ENCODE data around the gene SMYD3. TPM values are rescaled to one million over a fixed set of nuclear protein-coding genes. Genes with fewer than 3 reads are reported as not detected.

The SMYD3 gene
- total and polyA plus RNA-seq, 2 of the 13 experiments (the other 11 are each of a cell fraction or from before 2014, with no cell fraction given) = 27.7 to 35.8 TPM

DNA sequence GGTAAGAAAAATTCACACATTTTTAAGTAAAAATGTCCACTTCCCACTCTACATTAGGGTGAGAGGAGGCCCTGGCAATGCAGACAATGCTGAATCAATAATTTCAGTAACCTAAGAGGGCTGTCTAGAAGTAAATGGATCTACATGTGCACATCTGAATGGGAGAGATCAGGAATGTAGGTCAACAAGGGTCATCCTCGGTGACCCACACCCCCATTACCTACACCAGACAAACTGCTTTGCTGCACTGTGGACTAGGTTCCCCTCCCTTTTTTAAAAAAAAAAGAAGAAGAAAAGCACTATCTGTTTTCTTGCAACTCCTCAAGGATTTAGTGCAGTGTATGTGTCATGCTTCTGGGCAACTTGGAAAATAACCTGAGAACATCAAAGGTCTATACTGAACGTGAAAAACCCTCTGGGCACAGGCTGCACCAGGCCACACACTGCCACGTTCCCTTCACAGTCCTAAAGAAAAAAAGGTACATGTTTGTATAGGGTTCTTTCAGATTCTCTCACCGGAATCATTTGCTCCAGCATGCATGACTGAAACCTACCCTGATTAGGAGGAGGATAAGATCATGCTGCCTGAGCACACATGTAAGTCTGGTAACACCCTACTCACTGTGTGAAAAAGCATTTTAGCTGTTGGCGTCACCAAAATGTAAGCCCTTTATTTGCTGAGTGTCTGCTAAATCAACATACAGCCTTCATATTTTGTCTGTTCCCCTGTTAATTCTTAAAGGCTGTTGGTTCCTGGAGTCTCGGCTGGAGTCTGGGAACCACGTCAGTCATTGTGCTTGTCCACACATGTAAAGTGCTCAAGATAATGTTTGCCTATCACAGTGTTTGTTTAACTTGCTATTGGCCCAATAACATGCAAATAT lies 341.0 kb downstream of the SMYD3 start:
- ChIA-PET POLR2A (interaction anchor here (0.6 kb wide), 1 partner anchor 10 kb away, joined by 3 read pairs; no protein-coding TSS in a partner anchor), CTCF (ENCODE audit: low intra/inter-chr PET ratio, low total read pairs) (no interaction called here)
- TF ChIP-seq, protein P1, sequence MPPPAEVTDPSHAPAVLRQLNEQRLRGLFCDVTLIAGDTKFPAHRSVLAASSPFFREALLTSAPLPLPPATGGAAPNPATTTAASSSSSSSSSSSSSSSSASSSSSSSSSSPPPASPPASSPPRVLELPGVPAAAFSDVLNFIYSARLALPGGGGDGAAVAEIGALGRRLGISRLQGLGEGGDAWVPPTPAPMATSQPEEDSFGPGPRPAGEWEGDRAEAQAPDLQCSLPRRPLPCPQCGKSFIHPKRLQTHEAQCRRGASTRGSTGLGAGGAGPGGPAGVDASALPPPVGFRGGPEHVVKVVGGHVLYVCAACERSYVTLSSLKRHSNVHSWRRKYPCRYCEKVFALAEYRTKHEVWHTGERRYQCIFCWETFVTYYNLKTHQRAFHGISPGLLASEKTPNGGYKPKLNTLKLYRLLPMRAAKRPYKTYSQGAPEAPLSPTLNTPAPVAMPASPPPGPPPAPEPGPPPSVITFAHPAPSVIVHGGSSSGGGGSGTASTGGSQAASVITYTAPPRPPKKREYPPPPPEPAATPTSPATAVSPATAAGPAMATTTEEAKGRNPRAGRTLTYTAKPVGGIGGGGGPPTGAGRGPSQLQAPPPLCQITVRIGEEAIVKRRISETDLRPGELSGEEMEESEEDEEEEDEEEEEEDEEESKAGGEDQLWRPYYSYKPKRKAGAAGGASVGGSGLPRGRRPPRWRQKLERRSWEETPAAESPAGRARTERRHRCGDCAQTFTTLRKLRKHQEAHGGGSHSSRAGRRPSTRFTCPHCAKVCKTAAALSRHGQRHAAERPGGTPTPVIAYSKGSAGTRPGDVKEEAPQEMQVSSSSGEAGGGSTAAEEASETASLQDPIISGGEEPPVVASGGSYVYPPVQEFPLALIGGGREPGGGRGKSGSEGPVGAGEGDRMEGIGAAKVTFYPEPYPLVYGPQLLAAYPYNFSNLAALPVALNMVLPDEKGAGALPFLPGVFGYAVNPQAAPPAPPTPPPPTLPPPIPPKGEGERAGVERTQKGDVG (CRISPR knock-in tag; IDR thresholded peaks at IDR 0.05; ENCODE audit: borderline replicate concordance) = no peak
- intact Hi-C loops (cut with micrococcal nuclease; ENCODE audit: unreplicated experiment) = no loop called here
- Histone ChIP-seq H2AFZ (ENCODE audit: low read length) (no peak overlapping the region), H3K79me2 (ENCODE audit: insufficient read depth, low read length) (no peaks in the 10 kb centered on the region), H3K4me2 (ENCODE audit: low read depth, low read length) (no peak overlapping the region), H3K9ac (ENCODE audit: insufficient read depth, low read depth, low read length) (no peak overlapping the region), H4K20me1 (ENCODE audit: insufficient read depth, low read length) (no peaks in the 10 kb centered on the region; the same call in 1 of the 2 replicates), H3K4me3 (replicated peaks in 1 of 3; ENCODE audit: insufficient read depth in 1 of 3, low read depth in 2 of 3, low read length in 3 of 3) (no peak overlapping the region), H3K9me3 (ENCODE audit: low read length) (no peaks in the 10 kb centered on the region), H3K27ac (ENCODE audit: extremely low read length, insufficient read depth, low read length) (no peak overlapping the region), H3K4me1 (ENCODE audit: insufficient read depth, low read length) (peaks cover 28% of the 10 kb centered on the region), H3K36me3 (replicated peaks in 1 of 2; ENCODE audit: control insufficient read depth in 1 of 2, insufficient read depth in 2 of 2, low read length in 2 of 2) (no peaks in the 10 kb centered on the region), H3K27me3 (ENCODE audit: control insufficient read depth in 1 of 2, insufficient read depth in 2 of 2, low read length in 2 of 2) (no peaks in the 10 kb centered on the region)
- DNase-seq (ENCODE audit: low spot score) (peak; percentile 41), ATAC-seq (peak; percentile 70), FAIRE-seq (no peak)
- in situ Hi-C loops (cut with HindIII; ENCODE audit: extremely low pct_ligation_motif_present, low pct_unique_long_range_greater_than_20kb) = no loop called here
- WGBS (ENCODE audit: low lambda C conversion rate) = 64% methylated on average over 7 of the region's 7 CpGs
- BruUV-seq (replicated peaks) = no TSS peak

DNA sequence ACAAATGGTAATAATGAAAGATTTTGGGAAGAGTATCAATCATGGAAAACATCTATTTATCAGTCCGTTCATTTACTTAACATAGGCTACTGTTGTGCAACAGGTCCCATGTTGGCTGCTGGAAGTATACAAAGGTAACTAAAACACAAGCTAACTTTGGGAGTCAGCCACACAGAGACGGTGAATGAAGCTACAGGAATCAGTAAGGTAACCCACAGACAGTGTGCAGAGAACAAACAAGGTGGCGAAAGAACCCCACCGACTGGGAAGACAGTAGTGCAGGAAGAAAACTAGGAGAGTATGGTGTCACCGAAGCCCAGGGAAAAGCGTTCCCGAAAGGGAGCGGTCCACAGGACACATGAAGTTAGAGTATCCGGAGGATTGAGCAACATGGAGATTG lies 342.3 kb downstream of the SMYD3 start:
- BruUV-seq (replicated peaks) = no TSS peak
- ChIA-PET POLR2A (no interaction called here), CTCF (ENCODE audit: low intra/inter-chr PET ratio, low total read pairs) (no interaction called here)
- 97% methylated on average over 9 of the region's 9 CpGs for WGBS (ENCODE audit: low lambda C conversion rate)
- H3K4me1 ChIP-seq (ENCODE audit: insufficient read depth, low read length) = peaks cover 29% of the 10 kb centered on the region
- in situ Hi-C loops (cut with HindIII; ENCODE audit: extremely low pct_ligation_motif_present, low pct_unique_long_range_greater_than_20kb) = no loop called here
- no peaks in the 10 kb centered on the region; the same call in 1 of the 2 replicates for H4K20me1 ChIP-seq (ENCODE audit: insufficient read depth, low read length)
- TF ChIP-seq CEBPB (IDR thresholded peaks at IDR 0.05; ENCODE audit: borderline replicate concordance, low read depth, low read length) = 0 out of 2 replicates have a peak, but pooled peaks have one; percentile 7
- no peak for TF ChIP-seq DR1 (CRISPR knock-in tag; IDR thresholded peaks at IDR 0.05)
- DNase-seq (ENCODE audit: low spot score) (no peak), FAIRE-seq (no peak), ATAC-seq (no peak)
- no peak overlapping the region for H3K9ac ChIP-seq (ENCODE audit: insufficient read depth, low read depth, low read length)
- no peak overlapping the region for H3K4me2 ChIP-seq (ENCODE audit: low read depth, low read length)
- intact Hi-C loops (cut with micrococcal nuclease; ENCODE audit: unreplicated experiment) = no loop called here
- no peak overlapping the region for H3K27ac ChIP-seq (ENCODE audit: extremely low read length, insufficient read depth, low read length)
- H3K4me3 ChIP-seq (replicated peaks in 1 of 3; ENCODE audit: insufficient read depth in 1 of 3, low read depth in 2 of 3, low read length in 3 of 3) = no peak overlapping the region
- H3K27me3 ChIP-seq (ENCODE audit: control insufficient read depth in 1 of 2, insufficient read depth in 2 of 2, low read length in 2 of 2) = no peaks in the 10 kb centered on the region
- H3K36me3 ChIP-seq (replicated peaks in 1 of 2; ENCODE audit: control insufficient read depth in 1 of 2, insufficient read depth in 2 of 2, low read length in 2 of 2) = no peaks in the 10 kb centered on the region
- H3K79me2 ChIP-seq (ENCODE audit: insufficient read depth, low read length) = no peaks in the 10 kb centered on the region
- no peak overlapping the region for H2AFZ ChIP-seq (ENCODE audit: low read length)
- H3K9me3 ChIP-seq (ENCODE audit: low read length) = no peaks in the 10 kb centered on the region
